ENCODE results near the gene HSPH1. TPM values are rescaled to one million over a fixed set of nuclear protein-coding genes. Genes with fewer than 3 reads are reported as not detected.

The HSPH1 gene
- total RNA-seq, 1 experiment from 2014 or later = 116 TPM

GRCh38 chr13:31184451-31184850, 22.7 kb upstream of the HSPH1 start:
- Histone ChIP-seq H3K9me3 (ENCODE audit: control insufficient read depth in 1 of 2, insufficient read depth in 1 of 2, low read depth in 1 of 2, low read length in 2 of 2) (no peaks in the 10 kb centered on the region), H4K20me1 (ENCODE audit: insufficient read depth) (no peaks in the 10 kb centered on the region), H3K4me2 (ENCODE audit: low read length) (no peak overlapping the region), H3K9ac (ENCODE audit: low read length) (no peak overlapping the region), H3K4me3 (replicated peaks in 1 of 2; ENCODE audit: low read depth in 1 of 2, low read length in 2 of 2) (no peak overlapping the region), H2AFZ (ENCODE audit: low read depth, low read length, poor library complexity, severe bottlenecking) (no peak overlapping the region), H3K27ac (ENCODE audit: low read depth, low read length) (no peak overlapping the region), H3K27me3 (ENCODE audit: insufficient read depth, low read length) (no peaks in the 10 kb centered on the region; the same call in 1 of the 2 replicates), H3K79me2 (ENCODE audit: insufficient read depth, low read length) (no peaks in the 10 kb centered on the region), H3K36me3 (ENCODE audit: control insufficient read depth in 1 of 2, insufficient read depth in 2 of 2, low read length in 2 of 2) (no peaks in the 10 kb centered on the region), H3K9me2 (ENCODE audit: insufficient read depth) (no peaks in the 10 kb centered on the region), H3K4me1 (ENCODE audit: control insufficient read depth in 1 of 2, insufficient read depth in 2 of 2, low read length in 2 of 2) (no peaks in the 10 kb centered on the region)
- ChIA-PET RAD21 (ENCODE audit: low non-redundant PET in 1 of 2, low total read pairs in 2 of 2, uncharacterized antibody in 2 of 2, unreplicated experiment in 2 of 2) (no interaction called here), CTCF (no interaction called here), POLR2A (no interaction called here)
- DNase-seq (ENCODE audit: low read depth, low spot score) (no peak), ATAC-seq (no peak)
- TF ChIP-seq EZH2 (IDR thresholded peaks at IDR 0.05) (no peak), ZBTB33 (IDR thresholded peaks at IDR 0.05; ENCODE audit: extremely low read depth, insufficient replicate concordance, low read length) (no peak), SP1 (IDR thresholded peaks at IDR 0.05; ENCODE audit: low read depth) (no peak), EGR1 (IDR thresholded peaks at IDR 0.05; ENCODE audit: low read depth) (no peak), ZFX (IDR thresholded peaks at IDR 0.05) (no peak), ZNF274 (IDR thresholded peaks at IDR 0.05; ENCODE audit: low read depth, low read length) (no peak), CTCF (IDR thresholded peaks at IDR 0.05 in 2 of 3, conservative IDR thresholded peaks at IDR 0.05 in 1 of 3; ENCODE audit: borderline replicate concordance in 1 of 3, insufficient read depth in 1 of 3, low read depth in 2 of 3, low read length in 2 of 3) (no peak), POLR2AphosphoS5 (IDR thresholded peaks at IDR 0.05; ENCODE audit: low read depth, low read length) (no peak), YY1 (IDR thresholded peaks at IDR 0.05; ENCODE audit: extremely low read depth, insufficient replicate concordance, low read depth, low read length) (no peak), JUND (IDR thresholded peaks at IDR 0.05) (no peak), TCF7L2 (IDR thresholded peaks at IDR 0.05; ENCODE audit: borderline replicate concordance, extremely low read depth, insufficient read depth, insufficient read length) (no peak), ELF1 (IDR thresholded peaks at IDR 0.05; ENCODE audit: borderline replicate concordance, low read depth) (no peak)
- BruUV-seq (replicated peaks) = no TSS peak
- intact Hi-C loops (cut with micrococcal nuclease) = no loop called here
